ENCODE results near the gene TASOR. TPM values are rescaled to one million over a fixed set of nuclear protein-coding genes. Genes with fewer than 3 reads are reported as not detected.

The TASOR gene
- total RNA-seq, 1 donor = 102 TPM

DNA sequence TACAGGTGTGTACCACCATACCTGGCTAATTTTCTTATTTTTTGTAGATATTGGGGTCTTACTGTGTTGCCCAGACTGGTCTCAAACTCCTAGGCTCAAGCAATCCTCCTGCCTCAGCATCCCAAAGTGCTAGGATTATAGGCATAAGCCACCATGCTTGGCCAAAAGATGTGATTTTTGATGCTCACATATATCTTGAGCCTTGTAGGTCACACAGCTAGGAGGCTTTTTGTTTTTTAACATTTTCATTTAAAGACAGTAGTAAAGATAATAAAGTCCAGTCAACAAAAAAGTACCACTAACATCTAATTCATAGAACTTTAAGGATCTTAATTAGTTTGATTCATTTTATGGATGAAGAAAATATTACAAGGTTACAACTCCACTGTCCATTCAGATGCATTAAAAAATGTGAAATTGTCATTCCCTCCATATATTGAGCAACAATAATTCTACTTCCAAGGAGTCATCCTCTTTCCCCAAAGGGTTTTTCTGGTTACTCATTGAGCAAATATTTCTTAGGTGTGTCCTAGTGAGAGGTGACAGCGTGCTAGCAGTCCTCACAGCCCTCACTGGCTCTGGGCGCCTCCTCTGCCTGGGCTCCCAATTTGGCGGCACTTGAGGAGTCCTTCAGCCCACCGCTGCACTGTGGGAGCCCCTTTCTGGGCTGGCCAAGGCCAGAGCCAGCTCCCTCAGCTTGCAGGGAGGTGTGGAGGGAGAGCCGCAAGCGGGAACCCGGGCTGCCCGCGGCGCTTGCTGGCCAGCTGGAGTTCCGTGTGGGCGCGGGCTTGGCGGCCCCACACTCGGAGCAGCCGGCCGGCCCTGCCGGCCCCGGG is 8.3 kb upstream of the TASOR start:
- DNase-seq (ENCODE audit: low read depth) = no peak
- TF ChIP-seq, protein P1, sequence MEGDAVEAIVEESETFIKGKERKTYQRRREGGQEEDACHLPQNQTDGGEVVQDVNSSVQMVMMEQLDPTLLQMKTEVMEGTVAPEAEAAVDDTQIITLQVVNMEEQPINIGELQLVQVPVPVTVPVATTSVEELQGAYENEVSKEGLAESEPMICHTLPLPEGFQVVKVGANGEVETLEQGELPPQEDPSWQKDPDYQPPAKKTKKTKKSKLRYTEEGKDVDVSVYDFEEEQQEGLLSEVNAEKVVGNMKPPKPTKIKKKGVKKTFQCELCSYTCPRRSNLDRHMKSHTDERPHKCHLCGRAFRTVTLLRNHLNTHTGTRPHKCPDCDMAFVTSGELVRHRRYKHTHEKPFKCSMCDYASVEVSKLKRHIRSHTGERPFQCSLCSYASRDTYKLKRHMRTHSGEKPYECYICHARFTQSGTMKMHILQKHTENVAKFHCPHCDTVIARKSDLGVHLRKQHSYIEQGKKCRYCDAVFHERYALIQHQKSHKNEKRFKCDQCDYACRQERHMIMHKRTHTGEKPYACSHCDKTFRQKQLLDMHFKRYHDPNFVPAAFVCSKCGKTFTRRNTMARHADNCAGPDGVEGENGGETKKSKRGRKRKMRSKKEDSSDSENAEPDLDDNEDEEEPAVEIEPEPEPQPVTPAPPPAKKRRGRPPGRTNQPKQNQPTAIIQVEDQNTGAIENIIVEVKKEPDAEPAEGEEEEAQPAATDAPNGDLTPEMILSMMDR (IDR thresholded peaks at IDR 0.05; ENCODE audit: insufficient read depth, low read length) = no peak
- H3K4me3 ChIP-seq (ENCODE audit: low read depth, low read length) = no peak overlapping the region

DNA sequence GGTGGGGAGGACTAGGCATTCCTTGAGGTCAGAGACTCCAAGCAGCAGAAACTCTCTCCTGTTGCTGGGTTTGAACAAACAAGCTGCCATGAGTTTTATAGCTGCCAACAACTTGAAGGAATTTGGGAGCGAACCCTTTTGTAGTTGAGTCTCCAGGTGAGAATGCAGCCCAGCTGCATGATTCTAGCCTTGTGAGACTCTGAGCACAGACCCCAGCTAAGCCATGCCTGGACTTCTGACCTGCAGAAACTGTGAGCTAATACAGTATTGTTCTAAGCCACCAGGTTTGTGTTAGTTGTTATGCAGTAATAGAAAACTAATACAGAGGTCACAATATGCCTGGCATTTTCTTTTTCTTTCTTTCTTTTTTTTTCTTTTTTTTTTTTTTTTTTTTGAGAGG is 6.2 kb upstream of the TASOR start:
- DNase-seq (ENCODE audit: low read depth) = no peak
- TF ChIP-seq, protein P1 (IDR thresholded peaks at IDR 0.05; ENCODE audit: insufficient read depth, low read length) = no peak
- no peak overlapping the region for H3K4me3 ChIP-seq (ENCODE audit: low read depth, low read length)

DNA sequence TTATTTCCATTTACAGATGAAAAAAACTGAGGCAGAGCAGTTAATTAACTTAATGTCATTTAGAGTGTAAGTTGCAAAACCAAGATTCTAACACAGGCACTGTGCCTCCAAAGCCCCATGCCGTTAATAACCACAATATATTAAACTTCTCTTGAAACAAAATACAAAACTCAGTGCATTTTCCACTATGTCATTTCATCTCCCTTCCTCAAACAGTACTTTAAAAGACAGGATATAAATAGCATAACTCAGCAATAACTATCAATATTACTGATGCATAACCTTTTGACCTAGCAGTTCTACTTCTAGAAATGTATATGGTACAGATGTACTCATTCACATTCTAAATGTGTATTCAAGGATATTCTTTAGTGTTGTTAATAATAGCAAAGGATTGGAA is 5.1 kb upstream of the TASOR start:
- H3K4me3 ChIP-seq (ENCODE audit: low read depth, low read length) = no peak overlapping the region
- DNase-seq (ENCODE audit: low read depth) = no peak
- TF ChIP-seq, protein P1 (IDR thresholded peaks at IDR 0.05; ENCODE audit: insufficient read depth, low read length) = no peak

DNA sequence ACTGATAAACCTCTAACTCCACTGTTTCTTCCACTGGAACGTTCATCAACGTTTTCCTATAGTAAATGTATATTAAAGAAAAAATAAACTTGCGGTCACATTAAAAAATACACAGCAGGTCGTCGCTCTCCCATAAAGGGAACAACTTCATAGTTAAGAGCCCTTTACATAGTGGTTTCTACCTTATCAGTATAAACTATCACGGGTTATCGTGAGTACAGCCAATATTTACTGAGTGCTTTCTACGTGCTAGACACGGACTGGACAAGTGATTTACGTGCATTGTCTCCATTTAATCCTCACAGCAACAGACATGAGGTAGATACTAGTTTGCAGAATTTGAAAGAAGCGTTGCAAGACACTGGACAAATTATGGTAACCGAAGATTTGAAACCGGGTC is 964 bp upstream of the TASOR start:
- DNase-seq (ENCODE audit: low read depth) = no peak
- H3K4me3 ChIP-seq (ENCODE audit: low read depth, low read length) = no peak overlapping the region
- TF ChIP-seq, protein P1 (IDR thresholded peaks at IDR 0.05; ENCODE audit: insufficient read depth, low read length) = no peak

DNA sequence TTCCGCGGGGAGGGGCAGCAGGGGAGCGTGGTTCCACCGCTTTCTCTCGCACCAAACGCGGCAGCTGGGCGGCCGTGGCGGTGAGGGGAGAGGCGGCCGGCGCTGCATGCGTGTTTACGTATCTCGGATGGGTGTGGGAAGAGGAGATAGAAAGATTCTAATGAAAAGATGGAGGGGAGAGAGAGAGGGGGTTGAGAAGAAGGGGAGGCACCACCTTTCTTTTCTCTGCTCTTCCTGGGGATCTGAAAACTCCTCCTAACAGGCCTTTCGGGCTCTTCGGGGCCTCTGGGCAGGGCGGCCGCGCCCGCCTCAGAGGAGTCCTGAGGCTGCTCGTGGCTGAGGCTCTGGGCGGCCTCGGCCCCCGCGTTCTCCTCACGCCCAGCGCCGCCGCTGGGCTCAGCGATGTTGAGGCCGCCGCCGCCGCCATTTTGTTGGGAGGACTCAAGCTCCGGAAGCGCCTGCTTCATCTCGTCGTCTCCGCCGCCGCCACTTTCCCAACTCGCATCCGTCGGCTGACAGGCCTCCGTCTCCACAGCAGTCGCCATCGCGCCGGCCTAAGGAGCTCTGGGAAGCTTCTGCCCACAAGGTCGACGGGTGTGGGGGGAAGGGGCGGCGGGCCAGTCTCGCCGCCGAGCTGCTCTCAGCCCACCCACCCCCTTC is 473 bp downstream of the TASOR start:
- TF ChIP-seq, protein P1 (IDR thresholded peaks at IDR 0.05; ENCODE audit: insufficient read depth, low read length) = peak; percentile 13

DNA sequence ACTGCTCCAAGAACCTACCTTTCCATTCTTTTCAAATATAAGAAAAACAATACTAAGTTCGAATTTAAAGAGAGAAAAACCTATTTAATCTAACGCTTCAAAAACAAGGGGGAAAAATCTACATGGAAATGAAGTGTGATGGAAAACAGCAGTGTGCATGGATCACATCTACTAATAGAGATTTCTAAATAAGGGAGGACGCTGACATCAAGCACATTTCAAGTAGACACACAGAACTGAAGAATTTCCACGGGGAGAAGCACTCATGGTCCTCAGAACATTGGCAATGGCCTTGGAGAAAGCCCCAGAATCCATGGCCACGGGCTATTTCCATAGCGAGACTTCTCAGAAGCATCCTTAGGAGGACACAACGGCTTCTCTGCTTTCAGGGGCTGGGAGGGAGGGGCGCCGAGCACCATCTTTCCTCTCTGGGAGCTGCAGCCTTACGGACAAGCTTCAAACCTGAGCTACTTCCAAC is 1.0 kb downstream of the TASOR start:
- DNase-seq (ENCODE audit: low read depth) = no peak
- TF ChIP-seq, protein P1 (IDR thresholded peaks at IDR 0.05; ENCODE audit: insufficient read depth, low read length) = no peak

More for the DNA sequence above, 473 bp downstream of the TASOR start:
- peak overlapping the region; percentile 70 for H3K4me3 ChIP-seq (ENCODE audit: low read depth, low read length)
- DNase-seq (ENCODE audit: low read depth) = peak; percentile 66

More for the DNA sequence above, 1.0 kb downstream of the TASOR start:
- peak overlapping the region; percentile 70 for H3K4me3 ChIP-seq (ENCODE audit: low read depth, low read length)
